ENCODE measurements around the gene CCDC70.
"Not testable (repeated sequence)": the region's sequence is repeated elsewhere in the genome, so short reads cannot be mapped to it uniquely, and the experiment has no call there.

CCDC70 gene

GRCh38 chr13:51885651-51886050 lies 23.9 kb downstream of the CCDC70 start:
- no peak overlapping the region for H3K27ac ChIP-seq (ENCODE audit: low read length)
- no peak overlapping the region for H3K4me3 ChIP-seq (ENCODE audit: low read length in 2 of 2)
- no peak overlapping the region for H3K9ac ChIP-seq (ENCODE audit: low read length in 2 of 2)
- H3K9me3 ChIP-seq (ENCODE audit: control insufficient read depth in 2 of 2, low read length in 2 of 2) = peaks cover 0 to 4% of the 10 kb centered on the region in 2 donors
- H3K4me1 ChIP-seq (ENCODE audit: control insufficient read depth, insufficient read depth, low read length) = no peaks in the 10 kb centered on the region
- no peaks in the 10 kb centered on the region for H3K36me3 ChIP-seq (ENCODE audit: control insufficient read depth in 2 of 2, insufficient read depth in 2 of 2, low read length in 2 of 2)
- H3K27me3 ChIP-seq (ENCODE audit: control insufficient read depth in 1 of 2, insufficient read depth in 2 of 2, low read length in 2 of 2) = no peaks in the 10 kb centered on the region

DNA sequence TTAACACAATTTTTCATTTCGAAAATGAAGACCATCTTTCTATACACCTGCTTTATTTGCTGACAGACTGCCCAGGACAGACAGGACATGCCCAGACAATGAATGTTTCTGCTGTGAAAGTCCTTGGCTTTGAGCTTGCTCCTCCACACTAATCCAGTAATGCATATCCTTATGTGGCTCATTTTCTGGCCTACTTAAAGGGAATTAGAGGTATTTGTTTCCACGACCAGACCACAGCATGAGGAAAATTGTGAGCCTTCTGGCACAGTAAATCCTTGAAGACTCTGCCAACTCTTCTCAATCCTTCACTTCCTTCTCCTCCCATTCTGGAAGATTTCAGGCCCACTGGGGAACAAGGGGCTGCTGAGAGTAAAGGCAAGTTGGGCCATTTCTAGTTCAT lies 25.7 kb downstream of the CCDC70 start:
- no peak overlapping the region for H3K27ac ChIP-seq (ENCODE audit: low read length)

DNA sequence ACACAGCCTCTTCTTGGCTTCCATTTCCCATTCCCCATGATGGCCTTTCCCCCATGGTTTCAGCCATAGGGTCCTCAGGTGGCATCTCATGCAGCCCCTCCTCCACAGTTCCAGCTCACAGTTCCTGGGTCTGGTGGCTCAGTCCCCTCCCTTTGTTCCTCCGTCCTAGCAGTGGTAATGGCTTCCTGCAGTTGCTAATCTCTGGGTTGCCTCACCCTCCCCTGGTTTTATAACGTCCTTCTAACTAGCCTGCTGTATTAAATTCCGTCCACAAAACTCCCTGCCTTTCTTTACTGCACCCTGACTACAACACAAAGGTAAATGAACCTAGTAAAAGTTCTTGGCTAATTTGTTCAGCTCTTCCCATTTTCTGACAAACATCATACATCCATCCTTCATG lies 30.9 kb downstream of the CCDC70 start:
- no peaks in the 10 kb centered on the region for H3K27me3 ChIP-seq (ENCODE audit: control insufficient read depth in 1 of 2, insufficient read depth in 2 of 2, low read length in 2 of 2)
- no peaks in the 10 kb centered on the region for H3K9me3 ChIP-seq (ENCODE audit: control insufficient read depth in 2 of 2, low read length in 2 of 2)
- no peak overlapping the region for H3K4me3 ChIP-seq (ENCODE audit: low read length in 2 of 2)
- no peak overlapping the region for H3K9ac ChIP-seq (ENCODE audit: low read length in 2 of 2)
- H3K36me3 ChIP-seq (ENCODE audit: control insufficient read depth in 2 of 2, insufficient read depth in 2 of 2, low read length in 2 of 2) = no peaks in the 10 kb centered on the region
- no peak overlapping the region for H3K27ac ChIP-seq (ENCODE audit: low read length)
- no peaks in the 10 kb centered on the region for H3K4me1 ChIP-seq (ENCODE audit: control insufficient read depth, insufficient read depth, low read length)

More for the DNA sequence above, 25.7 kb downstream of the CCDC70 start:
- Histone ChIP-seq H3K4me1 (ENCODE audit: control insufficient read depth, insufficient read depth, low read length) (no peaks in the 10 kb centered on the region), H3K9ac (ENCODE audit: low read length in 2 of 2) (no peak overlapping the region), H3K36me3 (ENCODE audit: control insufficient read depth in 2 of 2, insufficient read depth in 2 of 2, low read length in 2 of 2) (no peaks in the 10 kb centered on the region), H3K27me3 (ENCODE audit: control insufficient read depth in 1 of 2, insufficient read depth in 2 of 2, low read length in 2 of 2) (no peaks in the 10 kb centered on the region), H3K9me3 (ENCODE audit: control insufficient read depth in 2 of 2, low read length in 2 of 2) (no peaks in the 10 kb centered on the region), H3K4me3 (ENCODE audit: low read length in 2 of 2) (no peak overlapping the region)

- H3K4me1 ChIP-seq (ENCODE audit: control insufficient read depth, insufficient read depth, low read length) = no peaks in the 10 kb centered on the region
- no peak overlapping the region for H3K9ac ChIP-seq (ENCODE audit: low read length in 2 of 2)
- H3K27ac ChIP-seq (ENCODE audit: low read length) = no peak overlapping the region
- H3K9me3 ChIP-seq (ENCODE audit: control insufficient read depth in 2 of 2, low read length in 2 of 2) = no peaks in the 10 kb centered on the region
- H3K4me3 ChIP-seq (ENCODE audit: low read length in 2 of 2) = no peak overlapping the region
- H3K36me3 ChIP-seq (ENCODE audit: control insufficient read depth in 2 of 2, insufficient read depth in 2 of 2, low read length in 2 of 2) = no peaks in the 10 kb centered on the region
- no peaks in the 10 kb centered on the region for H3K27me3 ChIP-seq (ENCODE audit: control insufficient read depth in 1 of 2, insufficient read depth in 2 of 2, low read length in 2 of 2)
Measured at GRCh38 chr13:51894239-51894638, 32.5 kb downstream of the CCDC70 start.

DNA sequence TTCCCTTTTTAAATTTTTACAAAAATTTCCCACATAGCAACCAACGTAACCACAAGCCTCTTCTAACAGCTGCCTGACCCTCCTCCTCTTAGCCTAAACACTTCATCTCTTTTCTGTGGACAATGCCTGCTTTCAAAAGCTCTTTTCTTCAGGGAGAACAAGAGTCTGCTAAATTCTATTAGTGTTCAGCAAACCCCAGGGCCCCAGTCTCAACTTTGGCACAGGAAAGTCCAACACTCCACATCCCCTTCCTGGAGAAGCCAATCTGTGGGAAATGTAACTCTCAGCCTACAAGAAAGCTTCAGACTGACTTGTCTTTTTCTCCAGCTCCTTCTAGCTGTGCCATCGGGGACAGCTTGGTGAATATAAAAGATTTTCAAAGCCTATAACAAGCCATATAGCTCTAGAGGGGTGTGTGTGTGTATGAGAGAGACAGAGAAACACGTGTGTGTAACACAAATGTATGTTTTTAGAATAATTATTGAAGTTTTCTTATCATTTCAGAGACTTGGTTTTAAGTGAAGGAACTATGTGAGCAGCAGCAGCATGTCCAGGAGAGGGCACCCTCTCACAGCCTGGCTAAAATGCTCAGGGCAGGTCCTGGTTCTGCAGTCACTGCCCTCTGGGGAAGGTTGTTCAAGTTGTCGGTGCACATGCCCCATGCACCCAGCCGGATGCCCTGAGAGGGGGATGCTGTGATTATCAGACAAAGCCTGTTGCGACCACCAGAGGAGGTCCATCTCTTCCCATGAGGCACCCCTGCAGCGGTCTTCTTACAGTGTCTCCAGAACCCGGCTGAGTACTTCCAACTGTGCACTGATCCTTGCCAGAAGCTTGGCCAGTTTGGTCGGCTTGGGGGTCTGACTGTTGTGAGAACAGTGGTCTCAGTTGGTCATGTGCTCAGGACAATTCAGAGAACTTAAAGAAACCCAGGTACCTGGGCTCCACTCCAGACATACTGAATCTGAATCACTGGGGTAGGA lies 34.4 kb downstream of the CCDC70 start:
- no peak overlapping the region for H3K27ac ChIP-seq (ENCODE audit: low read length)
- H3K27me3 ChIP-seq (ENCODE audit: control insufficient read depth in 1 of 2, insufficient read depth in 2 of 2, low read length in 2 of 2) = no peaks in the 10 kb centered on the region
- H3K36me3 ChIP-seq (ENCODE audit: control insufficient read depth in 2 of 2, insufficient read depth in 2 of 2, low read length in 2 of 2) = no peaks in the 10 kb centered on the region
- no peaks in the 10 kb centered on the region for H3K4me1 ChIP-seq (ENCODE audit: control insufficient read depth, insufficient read depth, low read length)
- H3K9ac ChIP-seq (ENCODE audit: low read length in 2 of 2) = no peak overlapping the region
- no peaks in the 10 kb centered on the region for H3K9me3 ChIP-seq (ENCODE audit: control insufficient read depth in 2 of 2, low read length in 2 of 2)
- H3K4me3 ChIP-seq (ENCODE audit: low read length in 2 of 2) = no peak overlapping the region

- Histone ChIP-seq H3K36me3 (ENCODE audit: control insufficient read depth in 2 of 2, insufficient read depth in 2 of 2, low read length in 2 of 2) (no peaks in the 10 kb centered on the region), H3K4me1 (ENCODE audit: control insufficient read depth, insufficient read depth, low read length) (no peaks in the 10 kb centered on the region), H3K27me3 (ENCODE audit: control insufficient read depth in 1 of 2, insufficient read depth in 2 of 2, low read length in 2 of 2) (no peaks in the 10 kb centered on the region), H3K4me3 (ENCODE audit: low read length in 2 of 2) (no peak overlapping the region), H3K9ac (ENCODE audit: low read length in 2 of 2) (no peak overlapping the region), H3K27ac (ENCODE audit: low read length) (no peak overlapping the region), H3K9me3 (ENCODE audit: control insufficient read depth in 2 of 2, low read length in 2 of 2) (no peaks in the 10 kb centered on the region)
Measured at GRCh38 chr13:51900471-51900870, 38.7 kb downstream of the CCDC70 start.

GRCh38 chr13:51902776-51903175 lies 41.0 kb downstream of the CCDC70 start:
- no peaks in the 10 kb centered on the region for H3K27me3 ChIP-seq (ENCODE audit: control insufficient read depth in 1 of 2, insufficient read depth in 2 of 2, low read length in 2 of 2)
- H3K36me3 ChIP-seq (ENCODE audit: control insufficient read depth in 2 of 2, insufficient read depth in 2 of 2, low read length in 2 of 2) = no peaks in the 10 kb centered on the region
- no peak overlapping the region for H3K9ac ChIP-seq (ENCODE audit: low read length in 2 of 2)
- no peak overlapping the region for H3K27ac ChIP-seq (ENCODE audit: low read length)
- peaks cover 4% of the 10 kb centered on the region for H3K4me1 ChIP-seq (ENCODE audit: control insufficient read depth, insufficient read depth, low read length)
- H3K4me3 ChIP-seq (ENCODE audit: low read length in 2 of 2) = no peak overlapping the region
- H3K9me3 ChIP-seq (ENCODE audit: control insufficient read depth in 2 of 2, low read length in 2 of 2) = no peaks in the 10 kb centered on the region

DNA sequence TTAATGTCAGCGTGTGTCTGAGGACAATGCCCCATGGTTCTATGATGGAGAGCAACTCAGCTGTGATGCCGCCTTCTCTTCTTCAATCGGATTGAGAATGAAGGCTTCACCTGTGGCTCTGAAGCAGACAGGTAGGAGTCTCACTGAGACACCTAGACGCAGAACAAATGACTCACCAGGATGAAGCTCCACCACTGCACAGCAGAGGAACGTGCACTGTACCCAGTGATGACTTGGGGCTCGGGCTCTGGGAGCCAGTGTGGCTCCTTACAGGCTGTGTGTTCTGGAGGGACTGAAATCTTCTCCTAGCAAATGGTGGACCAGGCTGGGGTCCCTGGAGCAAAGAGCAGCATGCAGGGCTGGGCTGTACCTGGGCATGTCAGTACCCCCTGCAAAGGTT lies 44.0 kb downstream of the CCDC70 start:
- Histone ChIP-seq H3K4me3 (ENCODE audit: low read length in 2 of 2) (no peak overlapping the region), H3K27ac (ENCODE audit: low read length) (no peak overlapping the region), H3K27me3 (ENCODE audit: control insufficient read depth in 1 of 2, insufficient read depth in 2 of 2, low read length in 2 of 2) (no peaks in the 10 kb centered on the region), H3K36me3 (ENCODE audit: control insufficient read depth in 2 of 2, insufficient read depth in 2 of 2, low read length in 2 of 2) (no peaks in the 10 kb centered on the region), H3K9me3 (ENCODE audit: control insufficient read depth in 2 of 2, low read length in 2 of 2) (no peaks in the 10 kb centered on the region), H3K4me1 (ENCODE audit: control insufficient read depth, insufficient read depth, low read length) (peaks cover 4% of the 10 kb centered on the region), H3K9ac (ENCODE audit: low read length in 2 of 2) (no peak overlapping the region)

DNA sequence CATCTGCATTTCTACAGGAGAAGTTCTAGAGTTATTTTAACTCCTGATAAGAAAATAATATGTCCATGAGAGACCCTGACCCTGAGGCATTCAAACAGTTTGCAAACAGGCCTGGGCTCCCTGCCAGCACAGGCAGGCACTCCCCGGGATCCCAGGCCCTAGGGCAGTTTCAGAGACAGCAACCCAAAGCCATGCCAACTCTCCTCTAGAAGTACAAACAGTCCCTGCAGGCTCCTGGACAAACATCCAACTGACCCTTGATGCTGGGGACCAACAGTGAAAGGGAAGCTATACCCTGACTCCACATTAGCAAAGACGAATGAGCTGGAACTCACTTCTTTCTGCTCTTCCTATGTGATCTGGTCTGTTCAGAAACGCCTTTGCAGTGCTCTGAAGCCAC lies 44.8 kb downstream of the CCDC70 start:
- Histone ChIP-seq H3K27me3 (ENCODE audit: control insufficient read depth in 1 of 2, insufficient read depth in 2 of 2, low read length in 2 of 2) (no peaks in the 10 kb centered on the region), H3K9me3 (ENCODE audit: control insufficient read depth in 2 of 2, low read length in 2 of 2) (no peaks in the 10 kb centered on the region), H3K4me3 (ENCODE audit: low read length in 2 of 2) (no peak overlapping the region), H3K4me1 (ENCODE audit: control insufficient read depth, insufficient read depth, low read length) (peaks cover 4% of the 10 kb centered on the region), H3K9ac (ENCODE audit: low read length in 2 of 2) (no peak overlapping the region), H3K27ac (ENCODE audit: low read length) (no peak overlapping the region), H3K36me3 (ENCODE audit: control insufficient read depth in 2 of 2, insufficient read depth in 2 of 2, low read length in 2 of 2) (no peaks in the 10 kb centered on the region)

DNA sequence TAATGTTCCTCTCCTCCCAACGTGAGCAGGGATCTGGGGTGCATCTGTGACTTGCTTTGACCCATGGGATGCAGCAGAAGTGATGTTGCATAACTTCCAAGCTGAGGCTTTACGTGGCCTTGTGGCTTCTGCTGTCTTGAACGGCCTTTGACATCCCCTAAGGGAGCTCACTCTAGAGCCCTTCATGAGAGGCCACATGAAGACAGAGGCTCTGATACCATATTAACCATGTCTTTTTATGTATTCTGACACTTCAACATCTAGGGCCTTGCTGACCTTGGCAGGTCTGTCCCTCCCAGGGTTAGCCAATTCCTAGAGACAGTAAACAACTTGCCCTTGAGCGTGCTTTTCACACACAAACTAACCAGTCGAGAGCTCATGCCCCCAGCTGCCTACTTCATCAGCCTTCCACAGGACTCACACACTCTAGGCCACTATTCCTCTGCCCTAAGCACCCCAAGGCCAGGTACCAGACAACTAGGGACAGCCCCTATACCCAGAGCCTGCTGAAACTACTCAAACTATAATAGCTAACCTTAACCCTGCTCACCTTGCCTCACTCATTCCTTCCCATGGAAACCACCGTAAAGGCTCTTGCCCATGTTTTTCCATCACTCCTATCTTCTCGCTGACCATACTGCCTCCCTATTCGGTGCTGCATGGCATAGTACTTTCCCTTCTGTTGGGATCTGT lies 45.4 kb downstream of the CCDC70 start:
- Histone ChIP-seq H3K9me3 (ENCODE audit: control insufficient read depth in 2 of 2, low read length in 2 of 2) (no peaks in the 10 kb centered on the region), H3K9ac (ENCODE audit: low read length in 2 of 2) (no peak overlapping the region), H3K4me1 (ENCODE audit: control insufficient read depth, insufficient read depth, low read length) (peaks cover 4% of the 10 kb centered on the region), H3K4me3 (ENCODE audit: low read length in 2 of 2) (no peak overlapping the region), H3K36me3 (ENCODE audit: control insufficient read depth in 2 of 2, insufficient read depth in 2 of 2, low read length in 2 of 2) (no peaks in the 10 kb centered on the region), H3K27me3 (ENCODE audit: control insufficient read depth in 1 of 2, insufficient read depth in 2 of 2, low read length in 2 of 2) (no peaks in the 10 kb centered on the region), H3K27ac (ENCODE audit: low read length) (no peak overlapping the region)

- H3K4me1 ChIP-seq (ENCODE audit: control insufficient read depth, insufficient read depth, low read length); H3K36me3 ChIP-seq (ENCODE audit: control insufficient read depth in 2 of 2, insufficient read depth in 2 of 2, low read length in 2 of 2); H3K27me3 ChIP-seq (ENCODE audit: control insufficient read depth in 1 of 2, insufficient read depth in 2 of 2, low read length in 2 of 2); H3K4me3 ChIP-seq (ENCODE audit: low read length in 2 of 2); H3K27ac ChIP-seq (ENCODE audit: low read length); H3K9me3 ChIP-seq (ENCODE audit: control insufficient read depth in 2 of 2, low read length in 2 of 2); H3K9ac ChIP-seq (ENCODE audit: low read length in 2 of 2): not testable (repeated sequence)
Measured at GRCh38 chr13:51909265-51909664, 47.5 kb downstream of the CCDC70 start.
